Measurements from ENCODE around the gene C5orf46.

DNA sequence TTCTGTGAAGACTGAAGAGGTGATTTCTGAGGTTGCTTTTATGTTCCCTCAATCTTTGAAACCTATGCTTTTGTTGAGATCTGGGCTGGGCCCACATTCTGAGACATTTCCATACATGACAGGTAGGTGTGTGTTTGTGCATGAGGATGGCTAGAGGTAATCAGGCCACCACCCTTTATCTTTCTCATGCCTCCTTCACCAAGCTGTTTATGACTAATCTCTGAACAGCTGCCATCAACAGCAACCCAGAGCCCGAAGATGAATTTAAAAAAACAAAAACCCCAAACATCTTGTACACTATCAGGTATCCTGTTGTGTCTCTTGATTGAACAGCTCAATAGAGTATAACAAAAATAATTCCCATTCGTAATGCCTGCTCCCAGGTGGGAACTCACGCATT lies 12.6 kb upstream of the C5orf46 start:
- TF ChIP-seq RAD21 (IDR thresholded peaks at IDR 0.05; ENCODE audit: low read depth): no peak
- no peak for TF ChIP-seq CREB1 (IDR thresholded peaks at IDR 0.05; ENCODE audit: low read depth)
- no peak for TF ChIP-seq FOXM1 (IDR thresholded peaks at IDR 0.05; ENCODE audit: borderline replicate concordance, low read depth)
- no peak for TF ChIP-seq CEBPB (IDR thresholded peaks at IDR 0.05)
- no peak for TF ChIP-seq ZBTB7A (IDR thresholded peaks at IDR 0.05; ENCODE audit: low read depth)
- TF ChIP-seq YY1 (IDR thresholded peaks at IDR 0.05; ENCODE audit: low read depth): no peak
- no peak for TF ChIP-seq EP300 (IDR thresholded peaks at IDR 0.05; ENCODE audit: borderline replicate concordance)
- TF ChIP-seq TEAD4 (IDR thresholded peaks at IDR 0.05): no peak
- TF ChIP-seq, protein P1, sequence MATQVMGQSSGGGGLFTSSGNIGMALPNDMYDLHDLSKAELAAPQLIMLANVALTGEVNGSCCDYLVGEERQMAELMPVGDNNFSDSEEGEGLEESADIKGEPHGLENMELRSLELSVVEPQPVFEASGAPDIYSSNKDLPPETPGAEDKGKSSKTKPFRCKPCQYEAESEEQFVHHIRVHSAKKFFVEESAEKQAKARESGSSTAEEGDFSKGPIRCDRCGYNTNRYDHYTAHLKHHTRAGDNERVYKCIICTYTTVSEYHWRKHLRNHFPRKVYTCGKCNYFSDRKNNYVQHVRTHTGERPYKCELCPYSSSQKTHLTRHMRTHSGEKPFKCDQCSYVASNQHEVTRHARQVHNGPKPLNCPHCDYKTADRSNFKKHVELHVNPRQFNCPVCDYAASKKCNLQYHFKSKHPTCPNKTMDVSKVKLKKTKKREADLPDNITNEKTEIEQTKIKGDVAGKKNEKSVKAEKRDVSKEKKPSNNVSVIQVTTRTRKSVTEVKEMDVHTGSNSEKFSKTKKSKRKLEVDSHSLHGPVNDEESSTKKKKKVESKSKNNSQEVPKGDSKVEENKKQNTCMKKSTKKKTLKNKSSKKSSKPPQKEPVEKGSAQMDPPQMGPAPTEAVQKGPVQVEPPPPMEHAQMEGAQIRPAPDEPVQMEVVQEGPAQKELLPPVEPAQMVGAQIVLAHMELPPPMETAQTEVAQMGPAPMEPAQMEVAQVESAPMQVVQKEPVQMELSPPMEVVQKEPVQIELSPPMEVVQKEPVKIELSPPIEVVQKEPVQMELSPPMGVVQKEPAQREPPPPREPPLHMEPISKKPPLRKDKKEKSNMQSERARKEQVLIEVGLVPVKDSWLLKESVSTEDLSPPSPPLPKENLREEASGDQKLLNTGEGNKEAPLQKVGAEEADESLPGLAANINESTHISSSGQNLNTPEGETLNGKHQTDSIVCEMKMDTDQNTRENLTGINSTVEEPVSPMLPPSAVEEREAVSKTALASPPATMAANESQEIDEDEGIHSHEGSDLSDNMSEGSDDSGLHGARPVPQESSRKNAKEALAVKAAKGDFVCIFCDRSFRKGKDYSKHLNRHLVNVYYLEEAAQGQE (IDR thresholded peaks at IDR 0.05; ENCODE audit: low read depth): no peak
- no peak for TF ChIP-seq NFIC (IDR thresholded peaks at IDR 0.05)

All from Ishikawa (cell line).